HEK293T (cell line): ENCODE data around the gene PTTG1IP.

Source experiments
- CTCF ChIA-PET: fragments of 350-600 bp; formaldehyde crosslinking; extraction: SDS; loops from one replicate; lab custom pipeline; 2021; ENCODE audit warnings: antibody characterized with exemption, inconsistent platforms; lab: Yijun Ruan, JAX
- POLR2A ChIA-PET: fragments of 350-600 bp; formaldehyde crosslinking; extraction: SDS; loops from one replicate; lab custom pipeline; 2020; ENCODE audit warnings: antibody characterized with exemption, inconsistent platforms; lab: Yijun Ruan, JAX
- DNase-seq: peaks from one replicate; pipeline ENCODE4 v3.0.0; 2012; ENCODE audit warnings: mixed read lengths; ENCODE audit errors: extremely low spot score
- ARNT ChIP-seq: fragments of 450-650 bp; IDR thresholded peaks from 2 replicates; pipeline ENCODE4 v1.6.1; 2017; ENCODE audit warnings: mild to moderate bottlenecking
- BHLHE40 ChIP-seq: fragments of 450-650 bp; IDR thresholded peaks from 2 replicates; pipeline ENCODE4 v1.6.1; 2016; ENCODE audit warnings: mild to moderate bottlenecking, moderate library complexity, borderline replicate concordance
- CTBP1 ChIP-seq: fragments of 450-650 bp; IDR thresholded peaks from 2 replicates; pipeline ENCODE4 v1.6.1; 2016; ENCODE audit warnings: borderline replicate concordance
- ELF4 ChIP-seq: fragments of 450-650 bp; IDR thresholded peaks from 2 replicates; pipeline ENCODE4 v1.6.1; 2017; ENCODE audit warnings: antibody characterized with exemption
- FOXA1 ChIP-seq: fragments of 450-650 bp; IDR thresholded peaks from 2 replicates; pipeline ENCODE4 v1.6.1; 2016; ENCODE audit warnings: mild to moderate bottlenecking
- FOXK2 ChIP-seq: fragments of 450-650 bp; IDR thresholded peaks from 2 replicates; pipeline ENCODE4 v1.6.1; 2016; ENCODE audit warnings: mild to moderate bottlenecking
- FOXM1 ChIP-seq: fragments of 450-650 bp; IDR thresholded peaks from 2 replicates; pipeline ENCODE4 v1.6.1; 2017; ENCODE audit warnings: mild to moderate bottlenecking, borderline replicate concordance
- HDGF ChIP-seq: fragments of 450-650 bp; IDR thresholded peaks from 2 replicates; pipeline ENCODE4 v1.6.1; 2017; ENCODE audit warnings: antibody characterized with exemption, borderline replicate concordance
- L3MBTL2 ChIP-seq: fragments of 450-650 bp; conservative IDR thresholded peaks from 2 replicates; pipeline ENCODE4 v1.6.1; 2016; ENCODE audit warnings: mild to moderate bottlenecking
- LEF1 ChIP-seq: fragments of 450-650 bp; IDR thresholded peaks from 2 replicates; pipeline ENCODE4 v1.6.1; 2017; ENCODE audit warnings: mild to moderate bottlenecking, borderline replicate concordance
- NFRKB ChIP-seq: fragments of 450-650 bp; IDR thresholded peaks from 2 replicates; pipeline ENCODE4 v1.6.1; 2016; ENCODE audit warnings: mild to moderate bottlenecking, moderate library complexity
- SP1 ChIP-seq: fragments of 450-650 bp; IDR thresholded peaks from 2 replicates; pipeline ENCODE4 v1.6.1; 2017
- SUZ12 ChIP-seq: fragments of 450-650 bp; IDR thresholded peaks from 2 replicates; pipeline ENCODE4 v1.6.1; 2016; ENCODE audit warnings: mild to moderate bottlenecking
- TARDBP ChIP-seq: fragments of 450-650 bp; IDR thresholded peaks from 2 replicates; pipeline ENCODE4 v1.6.1; 2016
- ZNF384 ChIP-seq: fragments of 450-650 bp; IDR thresholded peaks from 2 replicates; pipeline ENCODE4 v1.6.1; 2016
- TF ChIP-seq, protein P1 (sequence below): fragments of 450-650 bp; IDR thresholded peaks from 2 replicates; pipeline ENCODE4 v1.6.1; 2016

Gene PTTG1IP

DNA sequence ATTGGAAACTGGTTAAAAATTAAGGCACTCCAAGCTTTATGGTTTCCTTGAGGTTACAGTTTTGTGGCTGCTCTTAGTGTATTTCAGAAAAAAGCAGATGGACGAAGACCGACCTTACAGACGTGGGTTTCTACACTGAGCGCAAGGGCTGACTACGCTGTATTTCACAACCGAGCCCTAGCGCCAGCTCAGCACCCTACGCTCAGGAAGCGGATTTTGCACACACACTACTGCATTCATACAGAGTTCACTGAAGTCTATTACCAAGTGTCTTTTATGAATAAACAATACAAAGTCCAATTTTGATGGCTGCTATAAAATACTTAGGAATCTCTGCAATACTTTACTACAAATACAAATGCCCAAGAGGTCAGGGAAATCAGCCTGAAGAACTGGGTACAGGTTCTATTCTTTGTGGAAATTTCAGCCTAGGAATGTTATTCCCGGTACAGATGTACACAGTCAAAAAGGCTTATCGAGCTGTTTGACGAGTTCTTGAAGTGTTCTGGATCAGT lies 23.8 kb downstream of the PTTG1IP start:
- ChIA-PET POLR2A (interaction anchor here (1.4 kb wide), 1 partner anchor 24 kb away, joined by 3 read pairs; the partner anchor contains the start of gene PTTG1IP), CTCF (no interaction called here)
- DNase-seq, result no peak
- no peak for TF ChIP-seq BHLHE40
- no peak for TF ChIP-seq ZNF384
- no peak for TF ChIP-seq L3MBTL2
- no peak for TF ChIP-seq ARNT
- no peak for TF ChIP-seq FOXA1
- no peak for TF ChIP-seq NFRKB
- TF ChIP-seq LEF1, result no peak
- no peak for TF ChIP-seq TARDBP
- TF ChIP-seq SP1, result no peak
- TF ChIP-seq, protein P1, sequence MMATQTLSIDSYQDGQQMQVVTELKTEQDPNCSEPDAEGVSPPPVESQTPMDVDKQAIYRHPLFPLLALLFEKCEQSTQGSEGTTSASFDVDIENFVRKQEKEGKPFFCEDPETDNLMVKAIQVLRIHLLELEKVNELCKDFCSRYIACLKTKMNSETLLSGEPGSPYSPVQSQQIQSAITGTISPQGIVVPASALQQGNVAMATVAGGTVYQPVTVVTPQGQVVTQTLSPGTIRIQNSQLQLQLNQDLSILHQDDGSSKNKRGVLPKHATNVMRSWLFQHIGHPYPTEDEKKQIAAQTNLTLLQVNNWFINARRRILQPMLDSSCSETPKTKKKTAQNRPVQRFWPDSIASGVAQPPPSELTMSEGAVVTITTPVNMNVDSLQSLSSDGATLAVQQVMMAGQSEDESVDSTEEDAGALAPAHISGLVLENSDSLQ, result no peak
- no peak for TF ChIP-seq CTBP1

DNA sequence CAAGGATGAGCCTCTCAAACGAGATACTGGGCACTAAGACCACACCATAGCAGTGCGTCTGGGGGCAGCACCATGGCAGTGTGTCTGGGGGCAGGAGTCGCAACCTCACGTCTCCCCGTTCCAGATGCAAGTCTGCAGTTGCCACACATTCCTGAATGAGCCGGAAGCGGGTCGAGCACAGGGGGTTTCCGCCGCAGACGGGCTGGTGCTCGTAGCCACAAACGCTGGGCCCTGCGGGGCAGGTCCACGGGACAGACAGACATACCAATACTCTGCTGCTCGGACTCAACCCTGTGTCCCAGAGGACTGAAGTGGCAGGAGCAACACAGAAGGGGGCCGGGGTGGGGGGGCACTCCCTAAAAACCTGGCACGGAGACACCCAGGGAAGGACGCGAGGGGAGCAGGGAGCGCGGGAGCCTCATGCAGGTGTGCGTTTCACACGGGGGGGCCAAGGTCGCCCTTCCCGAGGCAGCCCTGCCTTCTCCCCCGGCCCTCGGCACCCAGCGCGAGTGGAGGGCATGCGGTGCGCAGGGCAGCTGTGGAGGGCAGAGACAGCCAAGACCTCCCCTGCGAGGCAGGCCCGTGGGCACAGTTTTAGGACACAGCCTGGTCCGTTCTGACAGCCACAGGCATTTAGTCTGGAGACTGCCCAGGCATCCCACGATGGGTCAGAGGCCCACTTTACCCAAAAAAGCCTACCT lies 24.5 kb downstream of the PTTG1IP start:
- ChIA-PET CTCF (no interaction called here), POLR2A (no interaction called here)
- TF ChIP-seq CTBP1 (no peak), ARNT (no peak), HDGF (no peak), FOXK2 (no peak)
- TF ChIP-seq, protein P1, result no peak
- no peak for DNase-seq

DNA sequence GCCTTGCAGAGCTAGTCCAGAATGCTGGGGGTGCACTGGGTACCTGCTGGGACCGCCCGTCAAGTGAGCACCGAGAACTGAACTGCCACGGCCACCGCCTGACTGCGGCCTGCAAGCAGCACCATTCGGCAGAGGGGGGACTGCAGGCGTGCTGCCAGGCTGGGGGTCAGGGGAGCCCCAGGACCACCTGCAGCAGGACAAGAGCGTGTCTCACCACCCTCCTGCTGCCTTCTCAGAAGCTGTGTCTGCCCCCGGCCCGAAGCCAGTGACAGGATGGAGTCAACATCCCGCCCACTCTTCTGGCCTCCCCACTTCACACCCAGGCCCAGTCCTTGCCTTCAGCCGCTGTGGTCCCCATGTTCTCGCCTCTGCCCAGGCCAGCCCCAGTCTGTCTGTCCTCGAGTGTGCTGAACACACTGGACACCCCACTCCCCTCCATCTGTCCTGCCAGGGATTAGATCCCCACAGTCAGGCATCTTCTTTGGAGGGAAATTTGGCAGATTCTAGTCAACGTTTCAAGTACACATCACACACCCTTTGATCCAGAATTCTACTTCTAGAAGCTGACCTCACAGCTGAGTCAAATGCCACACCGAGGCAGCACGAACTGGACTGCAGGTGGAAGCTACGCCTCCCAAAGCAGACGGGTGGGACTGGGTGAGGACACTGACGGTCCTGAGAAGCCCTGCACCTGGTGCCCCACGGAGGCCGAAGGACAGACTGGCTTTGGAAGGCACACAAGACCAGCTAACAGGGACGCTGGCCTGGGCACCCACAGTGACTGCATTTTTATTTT lies 26.0 kb downstream of the PTTG1IP start:
- ChIA-PET CTCF (no interaction called here), POLR2A (interaction anchor here (1.3 kb wide), 1 partner anchor 46 kb away, joined by 4 read pairs; the partner anchor contains the start of gene UBE2G2)
- no peak for DNase-seq
- TF ChIP-seq TARDBP (no peak), LEF1 (no peak), ELF4 (no peak), HDGF (no peak)
- TF ChIP-seq, protein P1, result no peak

DNA sequence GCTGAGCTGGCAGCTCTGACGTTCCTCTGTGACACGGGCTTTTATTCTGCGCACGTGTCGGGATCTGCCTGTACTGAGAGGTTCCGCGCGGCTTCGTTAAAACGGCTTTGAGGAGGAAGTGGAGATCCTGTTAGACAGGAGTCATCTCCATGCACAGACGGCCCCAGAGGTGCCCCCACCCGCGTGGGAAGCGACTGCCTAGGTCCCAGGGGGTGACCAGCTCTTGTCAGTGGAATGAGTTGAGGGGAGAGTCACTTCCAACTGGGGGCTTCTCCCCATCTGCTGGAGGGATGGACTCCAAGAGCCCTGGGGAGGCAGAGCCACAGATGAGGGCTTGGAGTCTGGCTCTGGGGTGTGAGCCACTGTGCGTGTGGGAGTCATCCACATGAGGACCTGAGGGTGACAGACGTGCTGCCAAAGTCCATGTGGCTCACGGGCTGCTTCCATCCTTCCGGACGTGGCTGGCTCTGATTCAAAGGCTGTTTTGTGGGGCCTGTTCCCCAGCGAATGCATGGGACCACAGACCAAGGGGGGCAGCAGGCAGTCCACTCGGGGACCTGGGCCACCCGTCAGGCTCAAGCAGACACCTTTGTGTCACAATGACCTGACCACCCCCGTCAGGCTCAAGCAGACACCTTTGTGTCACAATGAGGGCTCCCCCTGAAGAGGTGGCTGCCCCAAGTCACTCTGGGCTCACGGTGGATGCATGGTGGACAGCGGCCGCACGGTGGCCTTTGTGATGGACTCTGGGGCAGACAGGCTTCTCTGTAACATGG lies 26.8 kb downstream of the PTTG1IP start:
- POLR2A ChIA-PET, result interaction anchor here (0.8 to 1.2 kb wide), 2 partner anchors 27 to 45 kb away, joined by 3 read pairs; partner anchors contain the start of genes PTTG1IP and UBE2G2
- no peak for DNase-seq
- TF ChIP-seq NFRKB (no peak), FOXK2 (no peak), CTBP1 (no peak), BHLHE40 (no peak), TARDBP (no peak), SP1 (no peak), ARNT (no peak), HDGF (no peak), ZNF384 (no peak), ELF4 (no peak), L3MBTL2 (no peak), SUZ12 (no peak), LEF1 (no peak)
- TF ChIP-seq, protein P1, result no peak
- CTCF ChIA-PET, result no interaction called here

DNA sequence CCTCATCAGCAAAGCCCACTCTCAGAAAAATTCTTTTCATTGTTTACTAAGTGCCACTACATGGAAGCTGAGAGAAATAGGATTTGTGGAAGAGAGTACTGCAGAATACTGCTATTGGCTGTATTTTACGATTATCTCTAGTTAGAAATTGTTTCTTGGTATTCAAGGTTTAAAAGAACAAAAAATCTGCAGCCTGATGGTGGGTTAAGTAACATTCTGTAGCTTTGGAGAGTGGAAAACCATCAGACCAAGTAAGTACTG lies 27.3 kb downstream of the PTTG1IP start:
- POLR2A ChIA-PET, result interaction anchor here (0.8 to 1.2 kb wide), 2 partner anchors 27 to 45 kb away, joined by 3 read pairs; partner anchors contain the start of genes PTTG1IP and UBE2G2
- CTCF ChIA-PET, result no interaction called here
- no peak for DNase-seq
- TF ChIP-seq HDGF (no peak), TARDBP (no peak), ARNT (no peak), FOXA1 (no peak), FOXM1 (no peak), ELF4 (no peak), SP1 (no peak), SUZ12 (no peak), LEF1 (no peak)
